KMS-11 (cell line): ENCODE data around the gene CACNB1.

Source experiments
- H2AFZ ChIP-seq: fragments of 200-600 bp; sonication (generic); 2 replicates; pipeline ENCODE4 v1.6.1; 2016; ENCODE audit warnings: antibody characterized with exemption, mixed run types, low read depth
- H3K27ac ChIP-seq: fragments of 200-600 bp; sonication (generic); 2 replicates; pipeline ENCODE4 v1.6.1; 2016; ENCODE audit warnings: mild to moderate bottlenecking, mixed run types
- H3K27me3 ChIP-seq: fragments of 200-600 bp; sonication (generic); 2 replicates; pipeline ENCODE4 v1.6.1; 2017; ENCODE audit warnings: mild to moderate bottlenecking, low read depth, mixed run types, moderate library complexity; ENCODE audit not compliant: insufficient read depth
- H3K36me3 ChIP-seq: fragments of 200-600 bp; sonication (generic); 2 replicates; pipeline ENCODE4 v1.6.1; 2017; ENCODE audit warnings: mild to moderate bottlenecking, mixed run types; ENCODE audit not compliant: insufficient read depth
- H3K4me1 ChIP-seq: fragments of 200-600 bp; sonication (generic); 2 replicates; pipeline ENCODE4 v1.6.1; 2016; ENCODE audit warnings: mild to moderate bottlenecking, low read depth, mixed run types; ENCODE audit not compliant: poor library complexity, severe bottlenecking
- H3K4me2 ChIP-seq: fragments of 200-600 bp; sonication (generic); 2 replicates; pipeline ENCODE4 v1.7.0; 2016; ENCODE audit warnings: mild to moderate bottlenecking, mixed run types
- H3K4me3 ChIP-seq: fragments of 200-600 bp; sonication (generic); IDR thresholded peaks from 2 replicates; pipeline ENCODE4 v1.6.1; 2017; ENCODE audit warnings: low read depth, low read length, mixed read lengths; ENCODE audit not compliant: insufficient read depth
- H3K79me2 ChIP-seq: fragments of 200-600 bp; sonication (generic); 2 replicates; pipeline ENCODE4 v1.6.1; 2016; ENCODE audit warnings: low read depth, mixed run types; ENCODE audit not compliant: insufficient read depth
- H3K9ac ChIP-seq: fragments of 200-600 bp; sonication (generic); 2 replicates; pipeline ENCODE4 v1.6.1; 2016; ENCODE audit warnings: mild to moderate bottlenecking, mixed run types
- H4K20me1 ChIP-seq: fragments of 200-600 bp; sonication (generic); 2 replicates; pipeline ENCODE4 v1.6.1; 2016; ENCODE audit warnings: mild to moderate bottlenecking, mixed run types; ENCODE audit not compliant: insufficient read depth
- TF ChIP-seq, protein P1 (sequence below): fragments of 200-600 bp; sonication (generic); conservative IDR thresholded peaks from 2 replicates; pipeline ENCODE4 v1.6.1; 2017; ENCODE audit warnings: low read depth, mild to moderate bottlenecking, antibody characterized with exemption, low read length, moderate library complexity, mixed read lengths

Gene CACNB1

GRCh38 chr17:39138431-39139160 is 58.9 kb downstream of the CACNB1 start:
- Histone ChIP-seq H3K27ac (no peak overlapping the region), H3K4me2 (no peak overlapping the region), H3K36me3 (no peaks in the 10 kb centered on the region), H3K9ac (no peak overlapping the region), H3K79me2 (no peaks in the 10 kb centered on the region), H3K4me3 (no peak overlapping the region), H3K27me3 (no peaks in the 10 kb centered on the region), H3K4me1 (no peaks in the 10 kb centered on the region), H2AFZ (no peak overlapping the region), H4K20me1 (no peaks in the 10 kb centered on the region)
- TF ChIP-seq, protein P1, sequence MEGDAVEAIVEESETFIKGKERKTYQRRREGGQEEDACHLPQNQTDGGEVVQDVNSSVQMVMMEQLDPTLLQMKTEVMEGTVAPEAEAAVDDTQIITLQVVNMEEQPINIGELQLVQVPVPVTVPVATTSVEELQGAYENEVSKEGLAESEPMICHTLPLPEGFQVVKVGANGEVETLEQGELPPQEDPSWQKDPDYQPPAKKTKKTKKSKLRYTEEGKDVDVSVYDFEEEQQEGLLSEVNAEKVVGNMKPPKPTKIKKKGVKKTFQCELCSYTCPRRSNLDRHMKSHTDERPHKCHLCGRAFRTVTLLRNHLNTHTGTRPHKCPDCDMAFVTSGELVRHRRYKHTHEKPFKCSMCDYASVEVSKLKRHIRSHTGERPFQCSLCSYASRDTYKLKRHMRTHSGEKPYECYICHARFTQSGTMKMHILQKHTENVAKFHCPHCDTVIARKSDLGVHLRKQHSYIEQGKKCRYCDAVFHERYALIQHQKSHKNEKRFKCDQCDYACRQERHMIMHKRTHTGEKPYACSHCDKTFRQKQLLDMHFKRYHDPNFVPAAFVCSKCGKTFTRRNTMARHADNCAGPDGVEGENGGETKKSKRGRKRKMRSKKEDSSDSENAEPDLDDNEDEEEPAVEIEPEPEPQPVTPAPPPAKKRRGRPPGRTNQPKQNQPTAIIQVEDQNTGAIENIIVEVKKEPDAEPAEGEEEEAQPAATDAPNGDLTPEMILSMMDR, result no peak

- TF ChIP-seq, protein P1, result no peak
- no peaks in the 10 kb centered on the region for H3K4me1 ChIP-seq
- H3K4me2 ChIP-seq, result no peak overlapping the region
- H3K9ac ChIP-seq, result no peak overlapping the region
- H4K20me1 ChIP-seq, result no peaks in the 10 kb centered on the region
- no peaks in the 10 kb centered on the region for H3K27me3 ChIP-seq
- no peaks in the 10 kb centered on the region for H3K79me2 ChIP-seq
- H3K27ac ChIP-seq, result no peak overlapping the region
- no peak overlapping the region for H2AFZ ChIP-seq
- H3K36me3 ChIP-seq, result no peaks in the 10 kb centered on the region
- no peak overlapping the region for H3K4me3 ChIP-seq
Observed at GRCh38 chr17:39134878-39135277, 62.6 kb downstream of the CACNB1 start.

DNA sequence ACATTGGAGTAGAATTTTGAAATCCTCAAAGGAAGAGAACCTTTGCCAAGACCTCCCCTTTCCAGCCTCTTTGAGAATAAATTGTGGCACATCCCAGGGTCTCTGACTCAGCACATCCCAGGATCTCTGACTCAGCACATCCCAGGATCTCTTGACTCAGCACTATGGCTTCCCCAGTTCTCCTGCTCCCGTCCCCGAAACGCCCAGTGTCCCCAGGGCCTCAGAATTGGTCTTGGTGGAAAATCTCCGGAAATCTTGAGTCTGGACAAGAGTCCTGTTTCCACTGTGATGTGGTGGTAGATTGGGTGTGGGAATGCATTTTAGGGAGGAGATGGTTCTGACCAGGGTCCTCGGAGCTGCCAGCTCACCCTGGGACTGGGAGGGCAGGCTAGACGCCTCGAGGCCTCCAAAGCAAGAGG is 65.3 kb downstream of the CACNB1 start:
- no peak overlapping the region for H3K4me3 ChIP-seq
- no peak overlapping the region for H3K9ac ChIP-seq
- H3K79me2 ChIP-seq, result no peaks in the 10 kb centered on the region
- TF ChIP-seq, protein P1, result no peak
- H3K4me2 ChIP-seq, result no peak overlapping the region
- H2AFZ ChIP-seq, result no peak overlapping the region
- H3K4me1 ChIP-seq, result no peaks in the 10 kb centered on the region
- no peaks in the 10 kb centered on the region for H3K27me3 ChIP-seq
- H3K27ac ChIP-seq, result no peak overlapping the region
- H4K20me1 ChIP-seq, result no peaks in the 10 kb centered on the region
- H3K36me3 ChIP-seq, result no peaks in the 10 kb centered on the region

DNA sequence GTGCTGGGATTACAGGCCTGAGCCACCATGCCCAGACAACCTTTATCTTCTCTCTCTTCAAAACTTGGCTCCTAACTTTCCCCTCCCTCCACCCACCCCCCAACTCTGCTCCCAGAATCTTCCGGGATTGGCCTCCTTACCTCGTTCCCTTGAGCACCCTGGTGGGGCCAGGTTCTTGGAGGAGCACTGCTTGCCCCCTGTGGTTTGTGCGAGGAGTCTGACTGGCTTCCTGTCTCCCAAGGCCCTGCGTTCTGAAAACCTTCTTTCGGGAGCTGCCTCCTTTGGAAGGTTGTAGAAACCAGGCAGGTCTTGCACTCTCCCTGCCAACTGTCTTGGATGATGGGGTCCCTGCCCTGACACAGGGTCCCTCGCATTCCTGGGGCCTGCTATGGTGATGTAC is 65.9 kb downstream of the CACNB1 start:
- H3K27ac ChIP-seq, result no peak overlapping the region
- no peak overlapping the region for H3K9ac ChIP-seq

More for the DNA sequence above, 65.9 kb downstream of the CACNB1 start:
- Histone ChIP-seq H3K4me1 (no peaks in the 10 kb centered on the region), H3K36me3 (no peaks in the 10 kb centered on the region), H3K4me2 (no peak overlapping the region), H3K4me3 (no peak overlapping the region), H2AFZ (no peak overlapping the region), H3K79me2 (no peaks in the 10 kb centered on the region), H3K27me3 (no peaks in the 10 kb centered on the region), H4K20me1 (no peaks in the 10 kb centered on the region)
- TF ChIP-seq, protein P1, result no peak
